GM21381 (cell line): ENCODE measurements around the gene GRK1.
"Not testable (repeated sequence)": the region's sequence is repeated elsewhere in the genome, so short reads cannot be mapped to it uniquely, and the experiment has no call there.

ENCODE experiments used
- ATAC-seq: cut with Tn5 transposase; IDR thresholded peaks from one replicate; pipeline ENCODE4 v1.9.1; 2021; ENCODE audit warnings: mild to moderate bottlenecking, moderate library complexity; ENCODE audit not compliant: unreplicated experiment

Gene GRK1

DNA sequence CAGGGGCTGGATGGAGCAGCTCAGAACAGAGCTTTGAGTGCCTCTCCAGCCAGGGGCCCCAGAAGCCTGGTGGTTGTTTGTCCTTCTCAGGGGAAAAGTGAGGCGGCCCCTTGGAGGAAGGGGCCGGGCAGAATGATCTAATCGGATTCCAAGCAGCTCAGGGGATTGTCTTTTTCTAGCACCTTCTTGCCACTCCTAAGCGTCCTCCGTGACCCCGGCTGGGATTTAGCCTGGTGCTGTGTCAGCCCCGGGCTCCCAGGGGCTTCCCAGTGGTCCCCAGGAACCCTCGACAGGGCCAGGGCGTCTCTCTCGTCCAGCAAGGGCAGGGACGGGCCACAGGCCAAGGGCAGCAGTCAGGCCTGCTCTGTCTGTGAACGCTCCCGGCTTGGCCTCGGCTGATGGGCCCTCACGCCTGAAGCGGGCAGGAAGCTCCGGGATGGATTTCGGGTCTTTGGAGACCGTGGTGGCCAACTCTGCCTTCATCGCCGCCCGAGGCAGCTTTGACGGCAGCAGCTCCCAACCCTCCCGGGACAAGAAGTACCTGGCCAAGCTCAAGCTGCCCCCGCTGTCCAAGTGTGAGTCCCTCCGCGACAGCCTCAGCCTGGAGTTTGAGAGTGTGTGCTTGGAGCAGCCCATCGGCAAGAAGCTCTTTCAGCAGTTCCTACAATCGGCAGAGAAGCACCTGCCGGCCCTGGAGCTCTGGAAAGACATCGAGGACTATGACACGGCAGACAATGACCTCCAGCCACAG lies at the start of gene GRK1:
Gene GRK1 (plus strand): TSS at position 269 of the 751 bp plus-strand sequence. CDS start 168 bp downstream, at position 437.
- no peak for ATAC-seq

DNA sequence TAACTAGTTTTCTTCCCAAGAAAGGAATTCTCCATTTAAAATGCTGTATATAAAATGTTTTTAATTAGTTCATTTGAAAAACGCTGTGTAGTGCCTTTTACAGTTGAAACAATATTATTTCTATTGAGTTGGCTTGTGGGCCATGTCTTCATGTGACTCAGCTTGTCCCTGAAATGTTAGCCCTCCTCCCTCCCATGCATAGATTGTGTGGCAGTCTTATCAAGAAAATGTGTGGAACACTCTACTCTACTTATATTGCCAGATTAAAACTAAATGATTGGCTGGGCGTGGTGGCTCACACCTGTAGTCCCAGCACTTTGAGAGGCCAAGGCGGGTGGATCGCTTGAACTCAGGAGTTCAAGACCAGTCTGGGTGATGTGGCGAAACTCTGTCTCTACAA lies 49.1 kb upstream of the GRK1 start:
- no peak for ATAC-seq

DNA sequence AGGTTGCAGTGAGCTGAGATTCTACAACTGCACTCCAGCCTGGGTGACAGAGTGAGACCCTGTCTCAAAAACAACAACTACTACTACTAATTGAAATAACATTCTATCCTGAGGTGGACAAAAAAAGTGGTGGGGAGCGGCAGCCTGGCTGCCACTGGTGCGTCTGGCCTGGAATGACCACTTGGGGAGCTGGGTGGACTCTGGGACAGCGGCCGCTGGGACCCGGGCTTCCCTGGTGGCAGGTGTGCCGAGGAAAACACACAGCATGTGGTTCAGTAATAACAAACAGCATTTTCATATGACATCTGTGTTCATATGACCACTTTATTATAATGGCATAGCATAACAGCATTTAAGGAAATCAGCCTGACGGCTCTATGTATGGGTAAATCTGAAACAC lies 48.6 kb upstream of the GRK1 start:
- ATAC-seq, result no peak

DNA sequence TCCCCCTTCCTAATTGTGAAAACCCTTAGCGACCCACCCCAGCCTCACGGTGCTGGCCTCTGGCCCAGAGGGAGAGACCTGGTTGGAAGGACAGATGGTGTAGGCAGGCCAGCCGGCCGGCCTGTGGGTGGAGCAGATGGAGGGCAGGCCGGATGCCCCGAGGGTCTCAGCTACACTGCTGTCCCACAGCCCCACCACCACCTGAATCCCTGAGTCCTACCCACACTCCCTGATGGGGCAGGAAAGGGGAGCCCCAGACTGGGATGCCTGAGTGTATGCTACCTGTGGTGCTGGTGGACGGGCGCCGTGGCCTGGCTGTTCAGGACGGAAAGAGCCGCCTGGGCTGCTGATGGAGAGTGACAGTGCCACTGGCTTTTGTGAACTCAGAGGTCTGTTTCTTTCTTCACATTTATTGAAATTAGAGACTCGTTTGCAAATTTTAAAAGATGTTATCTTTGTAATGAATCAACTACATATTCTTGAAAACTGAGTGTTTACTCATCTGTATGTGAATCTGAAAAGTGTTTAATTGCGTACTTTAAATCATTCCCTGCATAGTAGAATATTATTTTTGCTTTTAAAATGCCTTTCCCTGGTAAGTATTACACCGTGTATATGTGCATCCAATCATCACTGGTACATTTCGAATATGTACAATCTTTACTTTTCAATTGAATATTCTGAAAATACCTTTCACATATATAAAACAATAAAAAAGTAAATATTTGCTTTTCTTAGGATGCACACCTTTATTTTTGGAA lies 46.8 kb upstream of the GRK1 start:
- no peak for ATAC-seq

DNA sequence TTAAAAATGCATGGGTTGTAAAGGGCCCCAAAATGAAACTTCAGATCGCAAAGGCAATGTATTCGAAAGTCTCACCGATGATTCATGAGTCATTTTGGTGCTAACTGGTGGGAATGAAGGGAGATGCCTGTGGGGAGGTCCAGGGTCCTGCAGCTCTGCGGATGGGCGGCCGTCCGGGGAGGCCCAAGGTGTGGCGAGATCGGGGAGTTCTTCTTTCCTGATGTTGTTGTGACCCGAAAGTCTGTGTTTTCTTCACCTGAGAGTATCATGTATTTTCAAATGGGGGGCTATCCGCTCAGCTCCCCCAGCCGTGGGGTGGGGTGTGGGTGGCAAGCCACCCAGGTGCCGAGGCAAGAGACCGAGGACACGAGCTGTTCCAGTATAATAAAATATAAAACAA lies 46.0 kb upstream of the GRK1 start:
- no peak for ATAC-seq

DNA sequence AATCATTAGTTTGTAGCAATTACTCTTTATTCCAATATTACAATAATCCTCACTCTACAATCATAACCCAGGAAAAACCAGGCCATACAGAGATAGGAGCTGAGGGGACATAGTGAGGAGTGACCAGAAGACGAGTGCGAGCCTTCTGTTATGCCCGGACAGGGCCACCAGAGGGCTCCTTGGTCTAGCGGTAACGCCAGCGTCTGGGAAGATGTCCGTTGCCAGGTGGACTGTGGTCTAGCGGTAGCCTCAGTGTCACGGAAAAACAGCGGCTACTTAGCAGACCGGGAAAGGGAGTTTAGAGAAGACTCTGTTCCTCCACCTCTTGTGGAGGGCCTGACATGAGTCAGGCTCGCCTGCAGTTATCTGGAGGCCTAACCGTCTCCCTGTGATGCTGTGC lies 45.5 kb upstream of the GRK1 start:
- not testable (repeated sequence) for ATAC-seq

DNA sequence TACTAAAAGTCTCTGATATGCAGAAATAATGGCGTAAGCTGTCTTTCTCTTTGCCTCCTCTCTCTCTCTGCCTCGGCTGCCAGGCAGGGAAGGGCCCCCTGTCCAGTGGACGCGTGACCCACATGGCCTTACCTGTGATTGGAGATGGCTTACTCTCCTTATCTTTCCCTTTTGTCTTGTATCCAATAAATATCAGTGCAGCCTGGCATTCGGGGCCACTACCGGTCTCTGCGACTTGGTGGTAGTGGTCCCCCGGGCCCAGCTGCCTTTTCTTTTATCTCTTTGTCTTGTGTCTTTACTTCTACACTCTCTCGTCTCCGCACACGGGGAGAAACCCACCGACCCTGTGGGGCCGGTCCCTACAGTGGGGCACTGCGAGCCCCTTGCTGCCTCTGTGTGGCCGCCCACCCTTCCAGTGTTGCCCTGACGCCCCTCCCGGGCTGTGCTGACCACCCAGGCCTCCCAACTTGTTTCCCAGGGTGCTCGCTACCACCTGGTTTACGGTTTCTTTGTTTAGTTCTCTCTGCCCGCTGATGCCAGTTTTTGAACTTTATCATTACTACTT lies 45.0 kb upstream of the GRK1 start:
- not testable (repeated sequence) for ATAC-seq

DNA sequence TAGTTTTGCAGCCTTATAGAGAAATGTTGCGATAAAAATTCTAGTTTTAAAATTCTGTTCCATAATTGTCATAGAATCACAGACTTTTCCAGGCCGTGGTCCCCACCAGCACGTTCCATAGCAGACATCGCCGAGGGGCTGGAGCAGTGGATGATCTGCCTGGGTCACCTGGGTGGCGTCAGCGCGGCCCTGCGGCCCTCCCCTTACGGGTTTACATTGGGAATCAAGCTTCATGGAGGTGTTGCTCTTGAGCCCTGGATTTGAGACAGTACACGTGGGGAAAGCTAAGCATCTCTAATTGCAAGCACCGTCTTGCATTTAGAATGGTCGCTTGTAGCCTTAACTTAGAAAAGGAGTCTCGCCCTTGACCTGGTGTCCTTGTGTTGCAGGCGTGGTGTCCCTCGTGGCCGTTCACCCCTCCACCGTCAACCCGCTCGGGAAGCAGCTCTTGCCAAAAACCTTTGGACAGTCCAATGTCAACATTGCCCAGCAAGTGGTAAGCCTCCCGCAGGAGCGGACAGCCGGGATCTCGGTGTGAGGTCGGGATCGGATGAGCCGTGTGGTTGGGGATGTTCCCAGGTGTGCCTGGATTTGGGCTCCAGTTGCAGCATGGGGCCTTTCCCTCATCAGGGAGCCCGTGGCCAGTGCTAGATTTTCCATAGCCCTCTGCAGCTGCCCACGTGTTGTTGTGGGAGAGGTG lies 44.1 kb upstream of the GRK1 start:
- ATAC-seq, result no peak

DNA sequence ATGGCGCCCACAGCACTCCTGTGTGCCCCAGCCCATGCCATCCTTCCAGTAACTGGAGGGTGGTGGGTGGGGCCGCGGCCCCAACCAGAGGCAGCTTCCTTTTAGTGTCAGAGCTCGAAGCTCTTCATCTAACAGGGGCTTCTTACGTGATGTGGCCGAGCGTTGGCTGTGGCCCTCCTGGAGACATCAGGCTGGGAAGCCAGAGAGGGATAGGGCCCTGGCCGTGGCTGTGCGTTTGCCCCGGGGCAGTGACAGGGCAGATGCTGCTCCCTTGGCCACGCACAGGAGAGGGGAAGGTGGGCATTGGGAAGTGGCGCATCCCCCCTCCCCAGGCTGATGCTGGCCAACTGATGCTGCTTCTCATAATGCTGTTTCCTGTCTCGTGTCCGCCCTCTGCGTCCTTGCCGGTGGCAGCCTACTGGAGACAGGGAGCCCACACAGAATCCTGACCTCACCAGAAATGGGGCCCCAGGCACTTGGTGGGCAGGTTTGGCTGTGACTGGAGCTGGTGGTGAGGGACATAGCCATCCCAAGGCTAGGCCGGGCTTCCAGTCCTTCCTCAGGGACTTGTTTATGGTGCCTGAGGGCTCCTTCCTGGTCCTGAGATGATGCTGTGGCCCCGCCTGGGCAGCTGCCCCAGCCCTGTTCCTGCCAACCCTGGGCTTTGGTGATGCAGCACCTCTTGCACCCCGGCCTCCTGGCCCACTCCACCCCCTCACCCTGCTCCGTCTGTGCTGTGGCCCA lies 43.4 kb upstream of the GRK1 start:
- no peak for ATAC-seq

DNA sequence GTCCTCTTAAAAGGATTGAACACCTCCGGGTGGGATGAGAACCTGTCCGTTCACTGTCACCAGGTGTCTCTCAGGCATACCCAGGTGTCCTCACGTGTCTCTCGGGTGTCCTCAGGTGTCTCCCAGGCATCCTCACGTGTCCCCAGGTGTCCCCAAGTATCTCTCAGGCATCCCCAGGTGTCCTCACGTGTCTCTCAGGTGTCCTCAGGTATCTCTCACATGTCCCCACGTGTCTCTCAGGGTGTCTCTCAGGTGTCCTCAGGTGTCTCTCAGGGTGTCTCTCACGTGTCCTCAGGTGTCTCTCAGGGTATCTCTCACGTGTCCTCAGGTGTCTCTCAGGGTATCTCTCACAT lies 42.8 kb upstream of the GRK1 start:
- ATAC-seq, result no peak

DNA sequence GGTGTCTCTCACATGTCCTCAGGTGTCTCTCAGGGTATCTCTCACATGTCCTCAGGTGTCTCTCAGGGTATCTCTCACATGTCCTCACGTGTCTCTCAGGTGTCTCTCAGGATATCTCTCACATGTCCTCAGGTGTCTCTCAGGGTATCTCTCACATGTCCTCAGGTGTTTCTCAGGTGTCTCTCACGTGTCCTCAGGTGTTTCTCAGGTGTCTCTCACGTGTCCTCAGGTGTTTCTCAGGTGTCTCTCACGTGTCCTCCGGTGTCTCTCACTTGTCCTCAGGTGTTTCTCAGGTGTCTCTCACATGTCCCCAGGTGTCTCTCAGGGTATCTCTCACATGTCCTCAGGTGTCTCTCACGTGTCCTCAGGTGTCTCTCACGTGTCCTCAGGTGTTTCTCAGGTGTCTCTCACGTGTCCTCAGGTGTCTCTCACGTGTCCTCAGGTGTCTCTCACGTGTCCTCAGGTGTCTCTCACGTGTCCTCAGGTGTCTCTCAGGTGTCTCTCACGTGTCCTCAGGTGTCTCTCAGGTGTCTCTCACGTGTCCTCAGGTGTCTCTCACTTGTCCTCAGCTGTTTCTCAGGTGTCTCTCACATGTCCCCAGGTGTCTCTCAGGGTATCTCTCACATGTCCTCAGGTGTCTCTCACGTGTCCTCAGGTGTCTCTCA lies 42.2 kb upstream of the GRK1 start:
- not testable (repeated sequence) for ATAC-seq

DNA sequence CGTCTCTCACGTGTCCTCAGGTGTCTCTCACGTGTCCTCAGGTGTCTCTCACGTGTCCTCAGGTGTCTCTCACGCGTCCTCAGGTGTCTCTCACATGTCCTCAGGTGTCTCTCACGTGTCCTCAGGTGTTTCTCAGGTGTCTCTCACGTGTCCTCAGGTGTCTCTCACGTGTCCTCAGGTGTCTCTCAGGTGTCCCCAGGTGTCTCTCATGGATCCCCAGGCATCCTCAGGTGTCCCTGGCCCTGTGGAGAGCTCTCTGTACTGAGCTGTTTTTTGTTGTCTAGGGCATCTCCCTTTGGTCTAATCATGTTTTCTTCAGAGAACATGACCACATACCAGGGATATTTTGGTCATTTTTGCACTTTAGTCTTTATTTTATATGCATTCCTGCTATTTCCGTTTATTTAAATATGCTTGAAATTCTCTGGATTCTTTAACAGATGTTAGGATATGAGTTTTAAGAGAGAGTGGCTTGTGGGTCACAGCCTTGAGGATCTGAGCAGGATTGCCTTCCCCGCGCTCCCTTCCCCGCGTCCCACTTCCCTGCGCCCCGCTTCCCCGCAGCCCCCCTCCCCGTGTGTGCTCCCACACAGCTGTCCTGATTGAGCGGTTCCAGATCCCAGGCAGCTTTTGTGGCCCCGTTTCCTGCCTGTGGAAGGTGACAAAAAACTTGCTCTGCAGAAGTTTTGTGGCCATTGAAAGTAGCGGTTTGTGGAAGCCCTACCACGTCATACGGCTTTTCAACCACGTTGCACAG lies 40.9 kb upstream of the GRK1 start:
- ATAC-seq, result no peak

DNA sequence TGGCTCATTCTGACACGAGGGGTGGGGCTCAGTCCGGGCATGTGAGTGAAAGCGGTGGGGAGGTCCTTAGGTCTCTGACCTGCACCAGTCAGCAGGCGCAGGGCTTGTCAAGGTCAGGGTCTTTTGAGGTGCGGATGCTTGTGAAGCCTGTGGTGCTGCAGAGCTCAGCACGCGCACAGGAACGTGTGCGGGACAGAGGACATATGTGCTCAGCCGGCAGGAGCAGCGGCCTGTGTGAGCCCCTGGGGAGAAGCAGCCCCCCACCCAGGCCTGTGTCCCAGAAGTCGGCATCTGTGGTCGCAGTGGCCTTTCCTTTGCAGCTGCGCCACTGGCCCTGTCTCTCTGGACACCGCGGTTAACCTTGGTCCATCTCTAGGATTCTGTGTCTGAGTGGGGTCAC lies 39.9 kb upstream of the GRK1 start:
- ATAC-seq, result no peak

DNA sequence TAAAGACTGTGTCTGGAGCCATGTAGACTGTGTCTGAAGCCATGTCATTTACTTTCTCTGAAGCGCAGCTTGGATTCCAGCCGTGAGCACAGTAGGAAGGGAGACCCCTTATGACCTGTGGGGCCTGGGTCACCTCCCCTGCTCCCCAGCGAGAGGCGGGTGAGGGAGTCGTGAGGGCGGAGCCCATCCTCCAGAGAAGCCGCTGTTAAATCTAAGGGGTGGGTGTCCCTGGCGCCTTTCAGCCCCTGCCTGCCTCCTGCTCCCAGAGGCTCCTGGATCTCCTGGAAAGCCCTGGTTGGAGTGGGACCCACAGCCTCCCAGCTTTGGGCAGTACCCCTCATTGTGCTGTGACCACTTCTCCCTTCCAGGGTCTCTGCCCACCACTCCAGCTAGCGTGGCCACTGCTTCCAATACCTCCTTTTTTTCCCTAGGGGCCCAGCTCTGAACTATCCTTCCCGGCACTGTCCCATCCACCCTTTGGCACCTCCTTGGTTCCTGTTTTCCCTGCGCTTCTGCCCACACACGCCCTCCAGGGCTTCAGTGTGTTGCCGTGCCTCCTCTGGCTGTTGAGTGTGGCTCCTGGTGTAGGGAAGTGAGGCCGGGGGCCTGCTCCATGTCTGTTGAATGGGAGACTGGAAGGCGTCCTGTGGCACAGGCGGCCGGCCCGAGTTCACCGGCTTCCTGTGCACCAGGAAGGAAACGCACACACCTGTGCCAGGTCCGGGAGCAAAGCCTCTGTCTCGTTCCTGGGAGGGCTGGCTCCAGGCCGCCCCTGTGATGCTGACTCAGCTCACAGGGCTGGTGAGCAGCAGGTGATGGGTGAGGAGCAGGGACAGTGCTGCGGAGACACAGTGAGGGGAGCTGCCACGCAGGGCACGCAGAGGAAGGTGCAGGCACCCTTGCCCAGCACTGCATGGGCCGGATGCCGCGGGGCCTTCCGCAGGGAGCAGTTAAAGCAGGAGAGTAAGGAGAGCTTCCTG lies 38.4 kb upstream of the GRK1 start:
- no peak for ATAC-seq

DNA sequence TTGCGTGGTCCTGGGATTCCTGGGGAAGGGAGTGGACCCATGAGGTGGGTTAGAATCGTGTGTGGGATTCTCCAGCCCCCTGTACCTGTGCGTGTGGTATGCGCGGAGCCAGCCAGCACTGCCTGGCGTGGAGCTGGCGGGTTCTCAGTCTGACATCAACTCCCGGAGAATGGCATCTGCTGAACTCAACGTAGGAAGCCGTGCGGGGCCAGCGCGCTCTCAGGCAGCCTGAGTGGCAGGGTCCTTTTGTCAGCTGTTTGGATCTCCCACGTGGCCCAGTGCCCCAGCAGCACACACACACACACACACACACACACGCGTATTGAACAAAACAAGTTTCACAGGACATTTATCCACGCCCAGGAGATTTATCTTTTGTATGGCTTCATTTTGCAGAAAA lies 37.2 kb upstream of the GRK1 start:
- ATAC-seq, result no peak

DNA sequence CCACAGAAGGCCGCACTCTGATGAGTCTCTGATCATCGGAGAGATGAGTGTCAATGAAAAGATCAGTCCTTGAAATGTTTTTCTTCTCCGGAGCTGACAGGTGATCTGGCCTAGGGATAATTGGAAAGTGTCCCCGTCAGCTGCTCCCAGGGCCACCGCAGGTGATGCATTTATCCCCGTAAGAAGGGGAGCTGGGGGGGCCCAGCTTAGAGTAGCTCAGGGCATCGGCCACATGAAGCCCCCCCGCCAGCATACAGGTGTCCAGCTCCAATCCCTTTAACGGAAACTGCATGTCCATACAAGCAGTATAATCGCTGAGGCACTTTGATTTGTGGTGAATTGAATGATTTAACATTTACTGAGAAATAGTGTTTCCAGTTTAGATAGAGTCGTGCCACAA lies 36.7 kb upstream of the GRK1 start:
- no peak for ATAC-seq

DNA sequence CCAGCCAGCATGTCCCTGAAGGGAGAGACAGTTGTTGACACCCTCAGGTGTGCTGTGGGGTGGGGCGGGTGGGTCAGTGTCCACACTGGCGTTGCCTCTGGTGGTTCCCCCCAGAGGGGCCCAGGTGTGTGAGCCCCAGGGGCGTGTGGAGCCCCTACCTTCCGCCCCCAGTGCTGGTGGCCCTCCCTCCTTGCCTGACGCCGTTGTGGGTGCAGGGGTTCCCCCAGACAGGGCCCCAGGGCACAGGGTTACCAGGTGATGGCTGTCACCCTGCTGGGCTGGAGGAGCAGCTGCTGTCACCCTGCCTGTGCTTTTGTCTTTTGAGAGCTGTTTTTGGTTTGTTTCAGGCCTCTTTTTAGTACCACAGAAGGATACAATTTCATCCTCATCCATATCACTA lies 36.2 kb upstream of the GRK1 start:
- no peak for ATAC-seq

DNA sequence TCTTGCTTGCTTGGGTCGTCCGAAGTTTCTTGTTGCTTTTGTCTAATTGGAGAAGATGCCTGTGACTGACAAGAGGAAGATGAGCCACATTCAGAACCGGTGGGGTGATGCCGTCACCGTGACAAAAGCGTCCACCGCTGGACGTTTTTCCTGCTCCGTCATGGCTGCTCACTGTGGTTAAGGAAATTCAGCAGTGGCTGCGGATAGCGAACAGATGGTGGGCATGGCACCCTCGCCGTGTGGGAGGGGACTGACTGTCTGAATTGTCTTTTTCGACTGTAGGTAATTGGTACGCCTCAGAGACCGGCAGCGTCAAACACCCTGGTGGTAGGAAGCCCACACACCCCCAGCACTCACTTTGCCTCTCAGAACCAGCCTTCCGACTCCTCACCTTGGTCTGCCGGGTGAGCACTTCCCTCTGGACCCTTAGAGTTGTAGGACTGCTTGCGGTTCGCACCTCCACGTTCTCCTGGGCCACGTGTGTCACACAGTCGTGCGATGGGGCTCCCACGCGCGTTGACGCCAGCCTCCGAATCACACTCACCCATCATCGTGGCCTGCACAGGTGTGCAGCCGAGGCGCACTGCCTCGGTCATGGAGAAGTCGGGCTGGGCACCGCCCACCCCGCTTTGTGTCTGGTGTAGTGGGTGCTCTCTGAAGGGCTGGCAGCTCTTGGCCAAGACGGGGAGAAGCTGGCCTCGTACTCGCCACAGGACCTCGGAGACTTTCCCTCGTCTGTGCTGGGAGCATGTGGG lies 35.5 kb upstream of the GRK1 start:
- no peak for ATAC-seq
